PC-9 (cell line): ENCODE measurements around the gene COL5A1. TPM values are rescaled to one million over a fixed set of nuclear protein-coding genes. Genes with fewer than 3 reads are reported as not detected.
"Not testable (repeated sequence)": the region's sequence is repeated elsewhere in the genome, so short reads cannot be mapped to it uniquely, and the experiment has no call there.

Experiments used
- BruUV-seq: library from RNA; stranded (reverse); fragments of 400-500 nt; replicated peaks from 2 replicates; lab custom pipeline; 2021; lab: Mats Ljungman, UMichigan
- CTCF ChIA-PET: fragments of 300-600 bp; sonication (Branson Sonifier 250); formaldehyde crosslinking; loops from one replicate; lab custom pipeline; 2022; ENCODE audit warnings: antibody characterized with exemption; lab: Charles Lee
- POLR2A ChIA-PET: fragments of 300-600 bp; sonication (Branson Sonifier 250); formaldehyde crosslinking; loops from one replicate; lab custom pipeline; 2022; ENCODE audit warnings: antibody characterized with exemption; ENCODE audit not compliant: unreplicated experiment; lab: Charles Lee
- DNase-seq, 2 experiments: peaks; one replicate each; pipeline versions ENCODE4 v3.0.0 to v3.0.0-alpha.2; 2015 to 2022; ENCODE audit warnings: mixed read lengths in 1 of 2
- H2AFZ ChIP-seq: fragments of 200-600 bp; sonication (generic); 2 replicates; pipeline ENCODE4 v1.8.1; 2017; ENCODE audit warnings: antibody characterized with exemption
- H3F3A ChIP-seq: fragments of 200-600 bp; sonication (generic); 2 replicates; pipeline ENCODE4 v1.8.1; 2017; ENCODE audit warnings: antibody characterized with exemption, mild to moderate bottlenecking, low read depth; ENCODE audit not compliant: insufficient read depth
- H3K27ac ChIP-seq: fragments of 200-600 bp; sonication (generic); 2 replicates; pipeline ENCODE4 v1.6.1; 2016; ENCODE audit warnings: mixed run types
- H3K27me3 ChIP-seq: fragments of 200-600 bp; sonication (generic); 2 replicates; pipeline ENCODE4 v1.6.1; 2016; ENCODE audit warnings: low read depth, mixed run types; ENCODE audit not compliant: insufficient read depth
- H3K36me3 ChIP-seq: fragments of 200-600 bp; sonication (generic); 2 replicates; pipeline ENCODE4 v1.6.1; 2016; ENCODE audit warnings: low read depth, mixed run types
- H3K4me1 ChIP-seq: fragments of 200-600 bp; sonication (generic); replicated peaks from 2 replicates; pipeline ENCODE4 v1.6.1; 2016; ENCODE audit warnings: mixed run types; ENCODE audit not compliant: insufficient read depth
- H3K4me2 ChIP-seq: fragments of 200-600 bp; sonication (generic); 2 replicates; pipeline ENCODE4 v1.6.1; 2017; ENCODE audit warnings: mixed run types
- H3K4me3 ChIP-seq: fragments of 200-600 bp; sonication (generic); 2 replicates; pipeline ENCODE4 v1.6.1; 2016; ENCODE audit warnings: mixed run types
- H3K79me2 ChIP-seq: fragments of 200-600 bp; sonication (generic); 2 replicates; pipeline ENCODE4 v1.6.1; 2017; ENCODE audit warnings: low read depth, mixed run types
- H3K9me2 ChIP-seq: fragments of 200-600 bp; sonication (generic); 2 replicates; pipeline ENCODE4 v1.8.1; 2017; ENCODE audit warnings: mild to moderate bottlenecking; ENCODE audit not compliant: insufficient read depth
- H3K9me3 ChIP-seq: fragments of 200-600 bp; sonication (generic); 2 replicates; pipeline ENCODE4 v1.8.1; 2016; ENCODE audit warnings: low read depth; ENCODE audit not compliant: insufficient read depth
- H4K20me1 ChIP-seq: fragments of 200-600 bp; sonication (generic); 2 replicates; pipeline ENCODE4 v1.8.1; 2017; ENCODE audit not compliant: insufficient read depth
- EZH2 ChIP-seq: fragments of 200-600 bp; sonication (generic); IDR thresholded peaks from 2 replicates; pipeline ENCODE4 v1.8.0; 2017; ENCODE audit warnings: antibody characterized with exemption, low read depth
- intact Hi-C: fragments of 100-400 bp; cut with micrococcal nuclease; formaldehyde crosslinking; loops from one replicate; pipeline ENCODE4 v1.10.0; 2022; ENCODE audit not compliant: unreplicated experiment
- total RNA-seq: library from RNA; stranded (reverse); gene quantifications from 2 replicates; pipeline ENCODE4 v1.2.3, GENCODE V29; 2021
- TF ChIP-seq, protein P1 (sequence below): fragments of 200-600 bp; sonication (generic); conservative IDR thresholded peaks from 2 replicates; pipeline ENCODE4 v1.6.1; 2017; ENCODE audit warnings: mixed run types, antibody characterized with exemption, mild to moderate bottlenecking, moderate library complexity

COL5A1 gene
- total RNA-seq, 1 experiment from 2014 or later = 15.2 TPM

DNA sequence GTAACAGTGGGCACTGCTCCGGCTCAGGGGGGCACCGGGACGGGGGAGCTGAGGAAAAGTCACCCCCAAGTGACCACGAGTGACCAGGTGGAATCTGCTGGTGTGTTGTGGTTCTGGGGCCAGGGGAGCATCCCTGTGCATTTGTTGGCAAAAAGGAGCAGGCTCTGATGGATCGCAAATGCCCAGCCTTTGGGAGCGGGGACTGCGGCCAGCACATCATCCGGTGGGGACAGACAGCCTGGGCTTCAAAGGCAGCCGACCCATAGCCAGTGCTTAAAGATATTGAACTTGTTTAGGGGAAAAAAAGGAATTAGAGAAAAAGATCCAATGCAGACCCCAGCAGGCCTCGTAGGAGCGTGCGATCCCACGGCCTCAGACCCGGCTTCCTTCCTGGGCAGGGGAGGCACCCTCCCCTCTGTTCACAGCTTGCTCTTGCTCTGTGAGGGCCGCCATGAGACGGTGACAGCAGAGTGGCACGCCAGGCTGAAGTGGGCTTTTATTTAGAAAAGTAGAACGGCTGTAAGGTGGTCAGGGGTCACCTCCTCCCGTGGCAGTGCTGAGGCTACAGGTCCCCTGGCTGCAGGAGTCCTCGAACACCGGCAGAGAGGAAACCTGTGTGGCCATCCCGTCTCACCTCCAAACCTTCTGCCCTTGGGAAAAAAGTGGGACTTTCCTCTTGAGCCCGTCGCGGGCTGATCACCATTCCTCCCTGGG lies 41.2 kb downstream of the COL5A1 start:
- no peak overlapping the region for H2AFZ ChIP-seq
- no peaks in the 10 kb centered on the region for H3K36me3 ChIP-seq
- no TSS peak for BruUV-seq
- DNase-seq = no peak
- H3K27ac ChIP-seq = no peak overlapping the region
- ChIA-PET CTCF (no interaction called here), POLR2A (no interaction called here)
- no peaks in the 10 kb centered on the region for H4K20me1 ChIP-seq
- peaks cover 50% of the 10 kb centered on the region for H3K27me3 ChIP-seq
- no peak overlapping the region for H3K4me3 ChIP-seq
- H3K4me2 ChIP-seq = no peak overlapping the region
- no peaks in the 10 kb centered on the region for H3K4me1 ChIP-seq
- no peaks in the 10 kb centered on the region for H3K9me2 ChIP-seq
- intact Hi-C loops = no loop called here
- no peaks in the 10 kb centered on the region for H3F3A ChIP-seq
- TF ChIP-seq EZH2 = no peak
- TF ChIP-seq, protein P1, sequence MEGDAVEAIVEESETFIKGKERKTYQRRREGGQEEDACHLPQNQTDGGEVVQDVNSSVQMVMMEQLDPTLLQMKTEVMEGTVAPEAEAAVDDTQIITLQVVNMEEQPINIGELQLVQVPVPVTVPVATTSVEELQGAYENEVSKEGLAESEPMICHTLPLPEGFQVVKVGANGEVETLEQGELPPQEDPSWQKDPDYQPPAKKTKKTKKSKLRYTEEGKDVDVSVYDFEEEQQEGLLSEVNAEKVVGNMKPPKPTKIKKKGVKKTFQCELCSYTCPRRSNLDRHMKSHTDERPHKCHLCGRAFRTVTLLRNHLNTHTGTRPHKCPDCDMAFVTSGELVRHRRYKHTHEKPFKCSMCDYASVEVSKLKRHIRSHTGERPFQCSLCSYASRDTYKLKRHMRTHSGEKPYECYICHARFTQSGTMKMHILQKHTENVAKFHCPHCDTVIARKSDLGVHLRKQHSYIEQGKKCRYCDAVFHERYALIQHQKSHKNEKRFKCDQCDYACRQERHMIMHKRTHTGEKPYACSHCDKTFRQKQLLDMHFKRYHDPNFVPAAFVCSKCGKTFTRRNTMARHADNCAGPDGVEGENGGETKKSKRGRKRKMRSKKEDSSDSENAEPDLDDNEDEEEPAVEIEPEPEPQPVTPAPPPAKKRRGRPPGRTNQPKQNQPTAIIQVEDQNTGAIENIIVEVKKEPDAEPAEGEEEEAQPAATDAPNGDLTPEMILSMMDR = no peak
- H3K9me3 ChIP-seq = no peaks in the 10 kb centered on the region
- no peaks in the 10 kb centered on the region for H3K79me2 ChIP-seq

DNA sequence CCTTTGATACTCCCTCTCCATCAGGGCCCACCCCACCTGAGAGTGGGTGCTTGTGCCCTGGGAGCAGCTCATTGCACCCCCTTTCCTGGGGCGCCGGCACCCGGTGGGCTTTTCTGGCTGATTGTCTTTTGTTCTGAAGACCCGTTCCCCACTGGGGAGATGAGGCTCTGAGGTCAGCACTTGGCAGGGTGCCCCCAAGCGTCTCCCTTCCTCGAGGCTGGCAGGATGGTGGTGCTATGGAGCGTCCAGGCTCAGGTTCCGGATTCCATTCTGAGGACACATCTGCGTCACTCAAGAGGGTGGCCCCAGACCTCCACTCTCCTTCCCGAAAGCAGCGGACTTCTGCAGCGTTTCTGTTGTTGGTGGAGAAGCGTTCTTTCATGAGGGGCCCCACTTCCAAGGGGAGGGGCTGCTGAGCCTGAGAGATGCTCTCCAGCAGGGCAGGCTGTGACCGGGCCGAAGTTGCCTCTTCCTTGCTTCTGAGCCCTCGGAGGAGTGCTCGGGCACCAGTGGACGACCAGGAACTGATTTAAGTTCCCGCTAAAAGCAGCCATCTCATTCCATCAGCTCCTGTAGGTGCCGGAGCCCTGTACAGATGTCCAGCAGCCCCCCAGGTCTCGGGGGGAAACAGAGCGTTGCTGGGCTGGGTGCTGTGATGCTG lies 42.2 kb downstream of the COL5A1 start:
- H3K9me2 ChIP-seq = no peaks in the 10 kb centered on the region
- H3F3A ChIP-seq = no peaks in the 10 kb centered on the region
- H3K36me3 ChIP-seq = no peaks in the 10 kb centered on the region
- no peaks in the 10 kb centered on the region for H3K79me2 ChIP-seq
- BruUV-seq = no TSS peak
- no peaks in the 10 kb centered on the region for H3K4me1 ChIP-seq
- H3K27ac ChIP-seq = no peak overlapping the region
- intact Hi-C loops = no loop called here
- H3K9me3 ChIP-seq = no peaks in the 10 kb centered on the region
- peaks cover 50% of the 10 kb centered on the region for H3K27me3 ChIP-seq
- no peak for DNase-seq
- H4K20me1 ChIP-seq = no peaks in the 10 kb centered on the region
- no peak overlapping the region for H2AFZ ChIP-seq
- POLR2A ChIA-PET = no interaction called here
- no peak overlapping the region for H3K4me2 ChIP-seq
- no peak overlapping the region for H3K4me3 ChIP-seq
- TF ChIP-seq, protein P1 = no peak
- no peak for TF ChIP-seq EZH2
- CTCF ChIA-PET = no interaction called here

DNA sequence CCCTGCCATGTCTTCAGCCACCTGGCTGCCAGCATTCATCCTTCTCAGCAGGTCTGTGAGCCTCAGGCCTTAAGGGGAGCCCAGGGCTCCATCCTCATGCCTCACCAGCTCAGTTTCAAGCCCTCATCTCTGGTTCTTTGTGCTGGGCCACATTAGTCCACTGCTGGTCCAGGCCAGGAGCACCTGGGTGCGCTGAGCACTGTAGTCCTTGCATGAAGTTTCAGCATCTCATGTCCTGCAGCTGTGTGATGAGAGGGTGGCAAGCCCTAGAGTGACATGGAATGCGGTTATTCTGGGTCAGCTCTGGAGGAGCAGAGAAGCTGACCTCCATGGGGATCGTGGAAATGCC lies 42.7 kb downstream of the COL5A1 start:
- TF ChIP-seq EZH2 = no peak
- TF ChIP-seq, protein P1 = no peak
- BruUV-seq = no TSS peak
- intact Hi-C loops = no loop called here
- DNase-seq = no peak
- H3K4me1 ChIP-seq = no peaks in the 10 kb centered on the region
- no peaks in the 10 kb centered on the region for H4K20me1 ChIP-seq
- no peaks in the 10 kb centered on the region for H3K9me2 ChIP-seq
- ChIA-PET CTCF (no interaction called here), POLR2A (no interaction called here)
- no peaks in the 10 kb centered on the region for H3K79me2 ChIP-seq
- no peak overlapping the region for H2AFZ ChIP-seq
- H3F3A ChIP-seq = no peaks in the 10 kb centered on the region
- H3K36me3 ChIP-seq = no peaks in the 10 kb centered on the region
- H3K27ac ChIP-seq = no peak overlapping the region
- H3K27me3 ChIP-seq = peaks cover 53% of the 10 kb centered on the region
- no peak overlapping the region for H3K4me2 ChIP-seq
- no peaks in the 10 kb centered on the region for H3K9me3 ChIP-seq
- H3K4me3 ChIP-seq = no peak overlapping the region

DNA sequence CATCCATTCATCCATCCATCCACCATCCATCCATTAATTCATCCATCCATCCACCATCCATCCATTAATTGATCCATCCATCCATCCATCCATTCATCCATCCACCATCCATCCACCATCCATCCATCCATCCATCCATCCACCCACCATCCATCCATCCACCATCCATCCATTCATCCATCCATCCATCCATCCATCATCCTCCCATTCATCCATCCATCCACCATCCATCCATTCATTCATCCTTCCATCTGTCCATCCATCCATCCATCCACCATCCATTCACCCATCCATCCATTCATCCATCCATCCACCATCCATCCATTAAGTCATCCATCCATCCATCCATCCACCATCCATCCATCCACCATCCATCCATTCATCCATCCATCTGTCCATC lies 43.3 kb downstream of the COL5A1 start:
- BruUV-seq, H3K9me2 ChIP-seq, H3K4me2 ChIP-seq, H3F3A ChIP-seq, H3K9me3 ChIP-seq, H3K79me2 ChIP-seq, CTCF ChIA-PET, H2AFZ ChIP-seq, H4K20me1 ChIP-seq, H3K27ac ChIP-seq, H3K36me3 ChIP-seq, intact Hi-C loops, H3K4me1 ChIP-seq, H3K4me3 ChIP-seq, DNase-seq, POLR2A ChIA-PET: not testable (repeated sequence)
- peaks cover 56% of the 10 kb centered on the region for H3K27me3 ChIP-seq
